Measurements from ENCODE around the gene THAP3.

DNA sequence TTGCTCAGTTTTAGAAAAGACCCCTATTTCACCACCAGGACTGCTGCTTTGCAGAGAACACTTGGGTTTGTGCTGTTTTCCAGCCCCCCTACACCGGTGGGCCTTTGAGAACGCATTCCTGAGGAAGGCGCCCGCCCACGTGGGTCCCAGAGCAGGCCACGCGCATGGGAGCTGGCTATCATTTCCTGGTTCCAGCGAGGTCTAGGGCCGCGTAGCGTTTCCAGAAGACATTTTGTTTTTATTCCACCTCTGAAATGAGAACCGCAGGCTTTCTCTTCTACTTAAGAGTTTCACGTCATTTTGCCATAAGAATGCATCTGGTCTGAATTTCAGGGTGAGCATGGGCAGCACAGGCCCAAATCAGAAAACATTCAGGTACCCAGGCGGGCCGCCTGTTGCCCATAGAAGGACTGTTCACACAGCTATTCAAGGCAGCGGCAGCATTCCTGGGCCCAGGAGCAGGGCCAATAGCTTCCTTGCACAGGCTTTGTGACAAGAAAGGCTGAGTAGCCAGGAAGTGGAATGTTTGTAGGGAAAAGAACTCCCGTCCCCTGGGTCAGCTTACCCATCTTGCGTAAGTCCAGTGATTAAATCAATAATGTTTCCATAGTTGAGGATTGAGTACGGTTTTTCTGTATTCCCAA is 20.6 kb upstream of the THAP3 start:
- TF ChIP-seq REST (IDR thresholded peaks at IDR 0.05; ENCODE audit: unreplicated experiment) (no peak), CTCF (conservative IDR thresholded peaks at IDR 0.05; ENCODE audit: low read depth in 2 of 2) (no peak), EZH2 (IDR thresholded peaks at IDR 0.05; ENCODE audit: low read depth, unreplicated experiment) (no peak), POLR2AphosphoS5 (IDR thresholded peaks at IDR 0.05; ENCODE audit: low read depth) (peak; percentile 62), CREB1 (CRISPR knock-in tag; IDR thresholded peaks at IDR 0.05; ENCODE audit: low read depth) (no peak; the same call in 1 of the 2 replicates), EZH2phosphoT487 (IDR thresholded peaks at IDR 0.05; ENCODE audit: unreplicated experiment) (no peak), JUNB (IDR thresholded peaks at IDR 0.05; ENCODE audit: unreplicated experiment) (no peak), NANOG (IDR thresholded peaks at IDR 0.05; ENCODE audit: borderline replicate concordance) (no peak), ZNF114 (CRISPR knock-in tag; IDR thresholded peaks at IDR 0.05) (no peak), STAT1 (IDR thresholded peaks at IDR 0.05; ENCODE audit: unreplicated experiment) (no peak), ZNF331 (CRISPR knock-in tag; IDR thresholded peaks at IDR 0.05; ENCODE audit: low read depth) (no peak)
- TF ChIP-seq, protein P1, sequence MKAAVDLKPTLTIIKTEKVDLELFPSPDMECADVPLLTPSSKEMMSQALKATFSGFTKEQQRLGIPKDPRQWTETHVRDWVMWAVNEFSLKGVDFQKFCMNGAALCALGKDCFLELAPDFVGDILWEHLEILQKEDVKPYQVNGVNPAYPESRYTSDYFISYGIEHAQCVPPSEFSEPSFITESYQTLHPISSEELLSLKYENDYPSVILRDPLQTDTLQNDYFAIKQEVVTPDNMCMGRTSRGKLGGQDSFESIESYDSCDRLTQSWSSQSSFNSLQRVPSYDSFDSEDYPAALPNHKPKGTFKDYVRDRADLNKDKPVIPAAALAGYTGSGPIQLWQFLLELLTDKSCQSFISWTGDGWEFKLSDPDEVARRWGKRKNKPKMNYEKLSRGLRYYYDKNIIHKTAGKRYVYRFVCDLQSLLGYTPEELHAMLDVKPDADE (IDR thresholded peaks at IDR 0.05): no peak
- TF ChIP-seq, protein P2, sequence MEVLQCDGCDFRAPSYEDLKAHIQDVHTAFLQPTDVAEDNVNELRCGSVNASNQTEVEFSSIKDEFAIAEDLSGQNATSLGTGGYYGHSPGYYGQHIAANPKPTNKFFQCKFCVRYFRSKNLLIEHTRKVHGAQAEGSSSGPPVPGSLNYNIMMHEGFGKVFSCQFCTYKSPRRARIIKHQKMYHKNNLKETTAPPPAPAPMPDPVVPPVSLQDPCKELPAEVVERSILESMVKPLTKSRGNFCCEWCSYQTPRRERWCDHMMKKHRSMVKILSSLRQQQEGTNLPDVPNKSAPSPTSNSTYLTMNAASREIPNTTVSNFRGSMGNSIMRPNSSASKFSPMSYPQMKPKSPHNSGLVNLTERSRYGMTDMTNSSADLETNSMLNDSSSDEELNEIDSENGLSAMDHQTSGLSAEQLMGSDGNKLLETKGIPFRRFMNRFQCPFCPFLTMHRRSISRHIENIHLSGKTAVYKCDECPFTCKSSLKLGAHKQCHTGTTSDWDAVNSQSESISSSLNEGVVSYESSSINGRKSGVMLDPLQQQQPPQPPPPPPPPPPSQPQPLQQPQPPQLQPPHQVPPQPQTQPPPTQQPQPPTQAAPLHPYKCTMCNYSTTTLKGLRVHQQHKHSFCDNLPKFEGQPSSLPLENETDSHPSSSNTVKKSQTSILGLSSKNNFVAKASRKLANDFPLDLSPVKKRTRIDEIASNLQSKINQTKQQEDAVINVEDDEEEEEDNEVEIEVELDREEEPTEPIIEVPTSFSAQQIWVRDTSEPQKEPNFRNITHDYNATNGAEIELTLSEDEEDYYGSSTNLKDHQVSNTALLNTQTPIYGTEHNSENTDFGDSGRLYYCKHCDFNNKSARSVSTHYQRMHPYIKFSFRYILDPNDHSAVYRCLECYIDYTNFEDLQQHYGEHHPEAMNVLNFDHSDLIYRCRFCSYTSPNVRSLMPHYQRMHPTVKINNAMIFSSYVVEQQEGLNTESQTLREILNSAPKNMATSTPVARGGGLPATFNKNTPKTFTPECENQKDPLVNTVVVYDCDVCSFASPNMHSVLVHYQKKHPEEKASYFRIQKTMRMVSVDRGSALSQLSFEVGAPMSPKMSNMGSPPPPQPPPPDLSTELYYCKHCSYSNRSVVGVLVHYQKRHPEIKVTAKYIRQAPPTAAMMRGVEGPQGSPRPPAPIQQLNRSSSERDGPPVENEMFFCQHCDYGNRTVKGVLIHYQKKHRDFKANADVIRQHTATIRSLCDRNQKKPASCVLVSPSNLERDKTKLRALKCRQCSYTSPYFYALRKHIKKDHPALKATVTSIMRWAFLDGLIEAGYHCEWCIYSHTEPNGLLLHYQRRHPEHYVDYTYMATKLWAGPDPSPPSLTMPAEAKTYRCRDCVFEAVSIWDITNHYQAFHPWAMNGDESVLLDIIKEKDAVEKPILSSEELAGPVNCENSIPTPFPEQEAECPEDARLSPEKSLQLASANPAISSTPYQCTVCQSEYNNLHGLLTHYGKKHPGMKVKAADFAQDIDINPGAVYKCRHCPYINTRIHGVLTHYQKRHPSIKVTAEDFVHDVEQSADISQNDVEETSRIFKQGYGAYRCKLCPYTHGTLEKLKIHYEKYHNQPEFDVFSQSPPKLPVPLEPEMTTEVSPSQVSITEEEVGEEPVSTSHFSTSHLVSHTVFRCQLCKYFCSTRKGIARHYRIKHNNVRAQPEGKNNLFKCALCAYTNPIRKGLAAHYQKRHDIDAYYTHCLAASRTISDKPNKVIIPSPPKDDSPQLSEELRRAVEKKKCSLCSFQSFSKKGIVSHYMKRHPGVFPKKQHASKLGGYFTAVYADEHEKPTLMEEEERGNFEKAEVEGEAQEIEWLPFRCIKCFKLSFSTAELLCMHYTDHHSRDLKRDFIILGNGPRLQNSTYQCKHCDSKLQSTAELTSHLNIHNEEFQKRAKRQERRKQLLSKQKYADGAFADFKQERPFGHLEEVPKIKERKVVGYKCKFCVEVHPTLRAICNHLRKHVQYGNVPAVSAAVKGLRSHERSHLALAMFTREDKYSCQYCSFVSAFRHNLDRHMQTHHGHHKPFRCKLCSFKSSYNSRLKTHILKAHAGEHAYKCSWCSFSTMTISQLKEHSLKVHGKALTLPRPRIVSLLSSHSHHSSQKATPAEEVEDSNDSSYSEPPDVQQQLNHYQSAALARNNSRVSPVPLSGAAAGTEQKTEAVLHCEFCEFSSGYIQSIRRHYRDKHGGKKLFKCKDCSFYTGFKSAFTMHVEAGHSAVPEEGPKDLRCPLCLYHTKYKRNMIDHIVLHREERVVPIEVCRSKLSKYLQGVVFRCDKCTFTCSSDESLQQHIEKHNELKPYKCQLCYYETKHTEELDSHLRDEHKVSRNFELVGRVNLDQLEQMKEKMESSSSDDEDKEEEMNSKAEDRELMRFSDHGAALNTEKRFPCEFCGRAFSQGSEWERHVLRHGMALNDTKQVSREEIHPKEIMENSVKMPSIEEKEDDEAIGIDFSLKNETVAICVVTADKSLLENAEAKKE (CRISPR knock-in tag; IDR thresholded peaks at IDR 0.05): no peak

Measured in GM23338 (cell line).